Endothelial cell of umbilical vein (primary cell): ENCODE data around the gene C3orf70. TPM values are rescaled to one million over a fixed set of nuclear protein-coding genes. Genes with fewer than 3 reads are reported as not detected.

ENCODE experiments used
- BruUV-seq: library from RNA; stranded (reverse); fragments of 400-500 nt; replicated peaks from 2 replicates; lab custom pipeline; 2021; lab: Mats Ljungman, UMichigan
- CTCF ChIA-PET: fragments of 300-600, 350-600 bp; sonication (Branson Sonifier 250); formaldehyde crosslinking; loops from one replicate; lab custom pipeline; 2021; ENCODE audit warnings: antibody characterized with exemption, inconsistent platforms; lab: Charles Lee
- POLR2A ChIA-PET: fragments of 300-600, 350-600 bp; sonication (Branson Sonifier 250); formaldehyde crosslinking; loops from one replicate; lab custom pipeline; 2021; ENCODE audit warnings: antibody characterized with exemption, inconsistent platforms; lab: Charles Lee
- DNase-seq: peaks from one replicate; pipeline ENCODE4 v3.0.0-alpha.2; 2011; ENCODE audit warnings: low read depth, low spot score
- FAIRE-seq: peaks from 2 replicates; lab custom pipeline; 2011; peaks lifted over from hg19 to GRCh38; lab: Jason Lieb, UNC
- H2AFZ ChIP-seq: 2 replicates; pipeline ENCODE4 v1.6.0; 2012; ENCODE audit warnings: low read depth, low read length, control low read depth, inconsistent platforms
- H3K27ac ChIP-seq: 2 replicates; pipeline ENCODE4 v1.5.1; 2011; ENCODE audit warnings: low read depth, mild to moderate bottlenecking, control low read depth, low read length, moderate library complexity; ENCODE audit not compliant: insufficient read depth
- H3K27me3 ChIP-seq, 2 experiments: 2 replicates each; pipeline versions ENCODE4 v1.6.0 to v1.6.1; 2011; ENCODE audit warnings: low read length in 2 of 2, mixed read lengths in 1 of 2; ENCODE audit not compliant: control insufficient read depth in 2 of 2, insufficient read depth in 2 of 2
- H3K36me3 ChIP-seq, 2 experiments: 2 replicates in 1 of 2; 3 replicates in 1 of 2; pipeline ENCODE4 v1.5.1; 2011; ENCODE audit warnings: low read length in 2 of 2, mild to moderate bottlenecking in 1 of 2, moderate library complexity in 1 of 2; ENCODE audit not compliant: control insufficient read depth in 2 of 2, insufficient read depth in 2 of 2; ENCODE audit errors: extremely low read depth in 1 of 2
- H3K4me1 ChIP-seq: 3 replicates; pipeline ENCODE4 v1.5.1; 2011; ENCODE audit warnings: mild to moderate bottlenecking, low read length; ENCODE audit not compliant: control insufficient read depth, insufficient read depth; ENCODE audit errors: extremely low read depth
- H3K4me2 ChIP-seq: 2 replicates; pipeline ENCODE4 v1.6.1; 2011; ENCODE audit warnings: low read length, control low read depth, mixed read lengths; ENCODE audit not compliant: insufficient read depth
- H3K4me3 ChIP-seq, 3 experiments: fragments of 200-600 bp in 1 of 3; sonication (generic), shearing (Covaris generic) in 1 of 3; replicated peaks in 1 of 3; 2 replicates each; pipeline ENCODE4 v1.5.1; 2011 to 2016; ENCODE audit warnings: control low read depth in 3 of 3, low read length in 3 of 3, mild to moderate bottlenecking in 2 of 3, inconsistent platforms in 1 of 3, low read depth in 1 of 3, moderate library complexity in 1 of 3; ENCODE audit not compliant: insufficient read depth in 1 of 3
- H3K79me2 ChIP-seq: 2 replicates; pipeline ENCODE4 v1.6.0; 2012; ENCODE audit warnings: low read length, inconsistent platforms; ENCODE audit not compliant: control insufficient read depth, insufficient read depth
- H3K9ac ChIP-seq: replicated peaks from 2 replicates; pipeline ENCODE3; 2011; ENCODE audit warnings: low read length, control low read depth; ENCODE audit not compliant: insufficient read depth; ENCODE audit errors: extremely low read depth
- H3K9me1 ChIP-seq: replicated peaks from 3 replicates; pipeline ENCODE4 v1.6.0; 2011; ENCODE audit warnings: mild to moderate bottlenecking, low read length; ENCODE audit not compliant: control insufficient read depth, insufficient read depth; ENCODE audit errors: extremely low read depth
- H3K9me3 ChIP-seq: replicated peaks from 2 replicates; pipeline ENCODE4 v1.5.1; 2012; ENCODE audit warnings: low read length, inconsistent platforms; ENCODE audit not compliant: control insufficient read depth, insufficient read depth
- H4K20me1 ChIP-seq: replicated peaks from 2 replicates; pipeline ENCODE3; 2011; ENCODE audit warnings: mild to moderate bottlenecking, low read length; ENCODE audit not compliant: control insufficient read depth, insufficient read depth; ENCODE audit errors: extremely low read depth
- EZH2 ChIP-seq: IDR thresholded peaks from 2 replicates; pipeline ENCODE4 v1.6.1; 2012; ENCODE audit warnings: borderline replicate concordance, low read depth, mild to moderate bottlenecking, moderate library complexity, low read length, inconsistent platforms; ENCODE audit not compliant: severe bottlenecking
- FOS ChIP-seq: IDR thresholded peaks from 2 replicates; pipeline ENCODE4 v1.6.1; 2011; ENCODE audit warnings: mild to moderate bottlenecking, low read length, moderate library complexity, borderline replicate concordance; ENCODE audit not compliant: insufficient read depth
- JUN ChIP-seq: IDR thresholded peaks from 2 replicates; pipeline ENCODE4 v1.6.1; 2011; ENCODE audit warnings: borderline replicate concordance, low read depth; ENCODE audit not compliant: insufficient read length, insufficient read depth
- MAX ChIP-seq: IDR thresholded peaks from 2 replicates; pipeline ENCODE4 v1.6.1; 2011; ENCODE audit not compliant: insufficient read depth, insufficient read length
- POLR2A ChIP-seq: IDR thresholded peaks from 2 replicates; pipeline ENCODE4 v1.6.1; 2012; ENCODE audit warnings: low read depth, mild to moderate bottlenecking, control low read depth, low read length
- POLR2AphosphoS5 ChIP-seq: IDR thresholded peaks from 2 replicates; pipeline ENCODE4 v1.6.1; 2012; ENCODE audit warnings: low read depth, mild to moderate bottlenecking, control low read depth, low read length, moderate library complexity; ENCODE audit not compliant: insufficient read depth
- dilution Hi-C: fragments of 300-500 bp; cut with MboI; formaldehyde crosslinking; loops from one replicate; pipeline ENCODE4 v1.15.0; 2019; ENCODE audit warnings: low sequenced_read_pairs; ENCODE audit not compliant: extremely low pct_ligation_motif_present
- intact Hi-C: fragments of 100-400 bp; cut with micrococcal nuclease; formaldehyde crosslinking; loops from one replicate; pipeline ENCODE4 v1.10.0; 2022
- polyA plus RNA-seq, 4 experiments: library from polyadenylated mRNA; depleted of rRNA in 3 of 4; stranded (reverse) in 3 of 4; unstranded in 1 of 4; fragments of >200 nt; gene quantifications; 2 replicates each; pipeline versions ENCODE4 v1.2.1 to v1.2.3, GENCODE V29; 2011 to 2012; ENCODE audit warnings: missing spikeins in 1 of 4
- total RNA-seq: library from RNA; stranded (reverse); gene quantifications from 2 replicates; pipeline ENCODE4 v1.2.3, GENCODE V29; 2021
- TF ChIP-seq, protein P1 (sequence below), 2 donors: IDR thresholded peaks; 1 replicate in 1 of 2; 2 replicates in 1 of 2; pipeline ENCODE4 v1.5.1; 2011; ENCODE audit warnings: low read length in 2 of 2, mild to moderate bottlenecking in 2 of 2, moderate library complexity in 2 of 2, control low read depth in 1 of 2, inconsistent platforms in 1 of 2, low read depth in 1 of 2; ENCODE audit not compliant: insufficient read depth in 1 of 2; ENCODE audit errors: extremely low read depth in 1 of 2

The C3orf70 gene
- total and polyA plus RNA-seq, 2 donors (not counting 3 experiments of a cell fraction or from before 2014, with no cell fraction given) = 0.08 to 0.20 TPM

- Histone ChIP-seq H3K27ac (no peak overlapping the region), H3K9me1 (no peaks in the 10 kb centered on the region), H4K20me1 (no peaks in the 10 kb centered on the region), H2AFZ (no peak overlapping the region), H3K36me3 (no peaks in the 10 kb centered on the region), H3K9ac (no peak overlapping the region), H3K9me3 (no peaks in the 10 kb centered on the region), H3K79me2 (no peaks in the 10 kb centered on the region), H3K4me2 (no peak overlapping the region), H3K4me1 (no peaks in the 10 kb centered on the region), H3K27me3 (no peaks in the 10 kb centered on the region), H3K4me3 (no peak overlapping the region)
- intact Hi-C loops = no loop called here
- dilution Hi-C loops = no loop called here
- TF ChIP-seq POLR2A = no peak
- TF ChIP-seq POLR2AphosphoS5 = no peak
- no peak for TF ChIP-seq FOS
- TF ChIP-seq JUN = no peak
- TF ChIP-seq, protein P1, sequence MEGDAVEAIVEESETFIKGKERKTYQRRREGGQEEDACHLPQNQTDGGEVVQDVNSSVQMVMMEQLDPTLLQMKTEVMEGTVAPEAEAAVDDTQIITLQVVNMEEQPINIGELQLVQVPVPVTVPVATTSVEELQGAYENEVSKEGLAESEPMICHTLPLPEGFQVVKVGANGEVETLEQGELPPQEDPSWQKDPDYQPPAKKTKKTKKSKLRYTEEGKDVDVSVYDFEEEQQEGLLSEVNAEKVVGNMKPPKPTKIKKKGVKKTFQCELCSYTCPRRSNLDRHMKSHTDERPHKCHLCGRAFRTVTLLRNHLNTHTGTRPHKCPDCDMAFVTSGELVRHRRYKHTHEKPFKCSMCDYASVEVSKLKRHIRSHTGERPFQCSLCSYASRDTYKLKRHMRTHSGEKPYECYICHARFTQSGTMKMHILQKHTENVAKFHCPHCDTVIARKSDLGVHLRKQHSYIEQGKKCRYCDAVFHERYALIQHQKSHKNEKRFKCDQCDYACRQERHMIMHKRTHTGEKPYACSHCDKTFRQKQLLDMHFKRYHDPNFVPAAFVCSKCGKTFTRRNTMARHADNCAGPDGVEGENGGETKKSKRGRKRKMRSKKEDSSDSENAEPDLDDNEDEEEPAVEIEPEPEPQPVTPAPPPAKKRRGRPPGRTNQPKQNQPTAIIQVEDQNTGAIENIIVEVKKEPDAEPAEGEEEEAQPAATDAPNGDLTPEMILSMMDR (IDR thresholded peaks at IDR 0.05; ENCODE audit: extremely low read depth in 1 of 2, insufficient read depth in 1 of 2, low read depth in 1 of 2, low read length in 2 of 2) = no peak
- no peak for TF ChIP-seq EZH2
- no peak for TF ChIP-seq MAX
- FAIRE-seq (no peak), DNase-seq (no peak)
- ChIA-PET CTCF (no interaction called here), POLR2A (no interaction called here)
- no TSS peak for BruUV-seq
These were observed 122.5 kb downstream of the C3orf70 start for GRCh38 chr3:185030399-185030798.
